NOMO-1 (cell line): ENCODE results near the gene GPR62.

Source experiments
- DNase-seq, 2 experiments: peaks; one replicate each; lab custom pipeline; 2025; ENCODE audit not compliant: unreplicated experiment in 2 of 2; lab: John Stamatoyannopoulos, UW

GPR62 gene

DNA sequence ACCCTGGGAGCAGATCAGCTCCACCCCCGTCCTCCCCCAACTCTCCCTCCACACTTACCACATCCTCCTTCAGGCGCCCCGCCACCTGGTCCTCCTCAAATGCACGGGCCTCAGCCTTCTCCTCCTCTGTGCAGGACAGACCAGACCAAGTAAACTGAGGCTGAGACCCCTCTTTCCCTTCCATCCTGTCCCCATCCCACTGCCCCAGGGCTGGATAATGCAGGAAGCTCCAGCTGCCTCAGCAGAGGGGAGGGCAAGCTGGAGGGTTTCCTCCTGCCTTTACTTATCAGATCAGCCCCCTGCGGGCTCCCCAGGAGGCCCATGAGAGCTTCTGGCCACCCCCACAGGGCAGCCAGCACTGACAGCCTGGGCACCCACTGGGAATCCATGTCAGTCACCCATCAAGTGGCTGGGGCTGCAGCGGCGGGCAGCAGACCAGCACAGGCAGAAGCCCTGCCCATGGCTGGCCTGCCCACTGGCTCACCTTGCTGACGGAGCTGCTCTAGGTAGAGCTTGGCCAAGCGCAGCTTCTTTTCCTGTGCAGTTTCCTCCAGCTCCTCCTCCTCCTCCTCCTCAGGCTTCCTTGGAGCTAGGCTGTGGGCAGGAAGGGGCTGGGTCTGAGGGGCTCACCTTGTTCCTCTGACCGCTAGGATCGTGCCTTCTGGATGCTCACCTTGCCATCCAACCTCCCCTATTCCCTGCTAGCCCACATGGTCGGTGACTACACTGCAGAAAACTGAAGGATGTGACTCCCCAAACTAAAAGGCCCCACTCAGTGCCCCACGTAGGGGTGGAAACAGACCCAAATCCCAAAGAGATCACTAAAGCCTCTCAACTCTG is 17.4 kb upstream of the GPR62 start:
- no peak for DNase-seq

DNA sequence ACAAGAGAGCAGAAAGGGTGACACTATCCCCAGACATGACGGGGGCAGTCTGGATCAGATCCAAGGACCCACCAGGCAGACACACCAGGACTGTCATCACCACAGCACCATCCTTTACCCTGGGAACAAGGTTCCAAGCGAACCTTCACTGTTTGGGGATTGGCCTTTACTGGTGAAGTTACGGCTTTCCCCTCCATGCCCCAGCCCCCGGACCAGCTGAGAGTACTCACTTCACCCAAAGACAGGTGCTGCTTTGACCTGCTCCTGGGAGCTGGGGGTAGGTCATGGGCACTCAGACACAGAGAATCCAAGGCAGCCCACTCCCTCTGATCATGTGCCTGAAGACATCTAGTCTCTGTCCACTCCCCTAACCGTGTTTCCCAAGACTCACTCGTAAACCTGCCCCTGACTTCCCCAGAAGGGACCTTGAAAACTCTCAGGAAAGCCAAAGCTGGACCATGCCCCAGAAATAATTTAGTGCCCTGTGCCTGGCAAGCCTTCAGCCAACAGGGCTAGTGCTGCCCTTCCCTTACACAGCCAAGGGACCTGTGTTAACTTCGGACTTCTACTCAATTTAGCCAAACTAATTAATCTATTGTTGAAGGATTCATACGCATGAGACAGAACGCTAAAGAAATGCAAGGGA is 16.3 kb upstream of the GPR62 start:
- no peak for DNase-seq

GRCh38 chr3:51940648-51941462 is 14.3 kb upstream of the GPR62 start:
- no peak for DNase-seq

- DNase-seq: no peak
These were observed 13.8 kb upstream of the GPR62 start for GRCh38 chr3:51941463-51941797.

- DNase-seq: peak; percentile 100
These were observed 13.2 kb upstream of the GPR62 start, which contains the start of the genes PARP3 and RRP9 for GRCh38 chr3:51941798-51942602. Gene PARP3, plus strand, starts transcription at chr3:51942363. Its CDS starts 993 bp downstream, at chr3:51943356. Gene RRP9, minus strand, starts transcription at chr3:51941904. Its CDS starts 37 bp downstream, at chr3:51941867.

GRCh38 chr3:51942603-51943450 is 12.4 kb upstream of the GPR62 start:
- DNase-seq: peak; percentile 38 to 47

- no peak for DNase-seq
These were observed 11.5 kb upstream of the GPR62 start for GRCh38 chr3:51943451-51944391.

DNA sequence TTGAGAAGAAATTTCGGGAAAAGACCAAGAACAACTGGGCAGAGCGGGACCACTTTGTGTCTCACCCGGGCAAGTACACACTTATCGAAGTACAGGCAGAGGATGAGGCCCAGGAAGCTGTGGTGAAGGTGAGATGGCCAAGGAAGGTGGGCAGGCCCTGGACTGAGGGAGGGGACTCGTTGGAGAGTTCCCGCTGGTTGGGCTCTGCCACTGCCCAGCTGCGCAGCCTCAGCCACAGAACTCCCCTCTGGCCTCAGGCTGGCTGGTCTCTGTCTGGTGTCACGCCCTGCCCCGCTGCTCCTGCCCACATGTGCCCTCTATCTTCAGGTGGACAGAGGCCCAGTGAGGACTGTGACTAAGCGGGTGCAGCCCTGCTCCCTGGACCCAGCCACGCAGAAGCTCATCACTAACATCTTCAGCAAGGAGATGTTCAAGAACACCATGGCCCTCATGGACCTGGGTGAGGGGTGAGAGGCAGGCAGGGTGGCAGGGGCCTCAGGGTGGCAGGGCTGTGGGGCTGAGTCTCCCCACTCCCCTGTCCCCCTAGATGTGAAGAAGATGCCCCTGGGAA is 10.6 kb upstream of the GPR62 start:
- DNase-seq: no peak

GRCh38 chr3:51945031-51945840 is 9.9 kb upstream of the GPR62 start:
- DNase-seq: no peak

DNA sequence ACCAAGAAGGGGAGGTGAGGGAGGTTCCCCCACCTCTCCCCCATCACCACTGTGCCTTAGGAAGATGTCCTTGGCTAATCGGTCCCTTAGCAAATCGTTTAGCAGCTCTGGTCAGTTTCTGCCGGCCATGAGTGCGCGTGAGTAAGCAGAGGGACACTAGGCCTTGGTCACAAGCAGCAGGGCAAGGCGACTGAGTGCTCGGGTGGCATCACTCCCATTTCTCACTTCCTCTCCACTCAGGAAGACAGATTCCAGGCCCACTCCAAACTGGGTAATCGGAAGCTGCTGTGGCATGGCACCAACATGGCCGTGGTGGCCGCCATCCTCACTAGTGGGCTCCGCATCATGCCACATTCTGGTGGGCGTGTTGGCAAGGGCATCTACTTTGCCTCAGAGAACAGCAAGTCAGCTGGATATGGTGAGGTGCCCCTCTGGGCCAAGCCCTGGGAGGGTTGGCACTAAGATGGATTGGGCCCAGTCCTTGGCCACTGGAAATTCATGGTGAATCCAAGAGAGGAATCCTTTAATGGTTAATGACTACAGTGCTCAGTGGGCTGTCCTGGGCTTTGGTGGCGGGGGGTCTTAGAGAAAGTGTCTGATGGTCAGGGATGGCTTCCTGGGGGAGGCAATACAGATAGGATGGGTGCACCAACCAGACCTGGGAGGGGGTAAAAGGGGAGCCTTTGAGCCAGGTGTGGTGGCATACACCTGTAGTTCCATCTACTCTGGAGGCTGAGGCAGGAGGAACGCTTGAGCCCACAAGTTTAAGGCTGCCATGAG is 9.1 kb upstream of the GPR62 start:
- DNase-seq: no peak

- no peak for DNase-seq
These were observed 8.4 kb upstream of the GPR62 start for GRCh38 chr3:51946796-51947195.

- no peak for DNase-seq
These were observed 7.8 kb upstream of the GPR62 start for GRCh38 chr3:51947215-51947900.

DNA sequence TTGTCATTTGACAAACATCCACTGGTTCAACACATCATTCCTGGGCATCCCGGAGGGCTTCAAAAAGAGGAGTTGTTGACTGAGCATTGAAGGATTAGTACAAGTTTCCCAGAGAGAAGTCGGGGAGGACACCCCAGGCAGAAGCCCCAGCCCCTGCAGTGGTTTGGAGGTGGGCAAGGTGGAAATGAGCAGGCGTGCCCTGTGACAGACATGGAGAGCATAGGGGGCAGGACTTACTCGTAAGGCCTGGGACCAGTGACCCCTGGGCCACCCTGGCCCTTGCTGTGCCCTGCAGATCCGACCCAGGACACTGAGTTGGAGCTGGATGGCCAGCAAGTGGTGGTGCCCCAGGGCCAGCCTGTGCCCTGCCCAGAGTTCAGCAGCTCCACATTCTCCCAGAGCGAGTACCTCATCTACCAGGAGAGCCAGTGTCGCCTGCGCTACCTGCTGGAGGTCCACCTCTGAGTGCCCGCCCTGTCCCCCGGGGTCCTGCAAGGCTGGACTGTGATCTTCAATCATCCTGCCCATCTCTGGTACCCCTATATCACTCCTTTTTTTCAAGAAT is 7.1 kb upstream of the GPR62 start:
- DNase-seq: no peak

GRCh38 chr3:51949121-51949520 is 6.1 kb upstream of the GPR62 start:
- no peak for DNase-seq

GRCh38 chr3:51950899-51951298 is 4.3 kb upstream of the GPR62 start:
- no peak for DNase-seq

DNA sequence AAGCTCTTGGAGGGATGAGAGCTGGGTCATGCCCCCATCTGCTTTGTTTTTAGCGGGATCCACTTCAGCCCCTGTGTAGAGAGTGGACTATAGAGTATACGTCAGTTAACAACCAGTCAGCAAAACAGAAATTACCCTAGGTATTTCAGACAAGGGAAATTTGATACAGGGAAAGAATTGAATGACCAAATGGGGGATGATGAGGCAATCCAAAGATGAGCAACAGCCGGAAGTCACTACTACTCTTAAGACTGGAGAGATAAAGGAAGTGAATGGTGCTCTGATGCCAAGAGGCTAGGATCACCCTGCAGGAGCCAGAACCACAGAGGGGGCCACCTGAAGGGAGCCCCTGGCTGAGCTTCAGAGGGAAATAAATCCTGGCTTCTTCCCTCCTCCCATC is 1.7 kb upstream of the GPR62 start:
- peak; percentile 69 to 89 for DNase-seq
